ENCODE measurements around the gene KNDC1.
"Not testable (repeated sequence)": the region's sequence is repeated elsewhere in the genome, so short reads cannot be mapped to it uniquely, and the experiment has no call there.

The KNDC1 gene

GRCh38 chr10:133126431-133127290 is 33.4 kb upstream of the KNDC1 start:
- DNase-seq (ENCODE audit: low read depth in 1 of 2, low spot score in 1 of 2), result no peak

GRCh38 chr10:133127291-133128125 is 32.5 kb upstream of the KNDC1 start:
- DNase-seq (ENCODE audit: low read depth in 1 of 2, low spot score in 1 of 2), result no peak

DNA sequence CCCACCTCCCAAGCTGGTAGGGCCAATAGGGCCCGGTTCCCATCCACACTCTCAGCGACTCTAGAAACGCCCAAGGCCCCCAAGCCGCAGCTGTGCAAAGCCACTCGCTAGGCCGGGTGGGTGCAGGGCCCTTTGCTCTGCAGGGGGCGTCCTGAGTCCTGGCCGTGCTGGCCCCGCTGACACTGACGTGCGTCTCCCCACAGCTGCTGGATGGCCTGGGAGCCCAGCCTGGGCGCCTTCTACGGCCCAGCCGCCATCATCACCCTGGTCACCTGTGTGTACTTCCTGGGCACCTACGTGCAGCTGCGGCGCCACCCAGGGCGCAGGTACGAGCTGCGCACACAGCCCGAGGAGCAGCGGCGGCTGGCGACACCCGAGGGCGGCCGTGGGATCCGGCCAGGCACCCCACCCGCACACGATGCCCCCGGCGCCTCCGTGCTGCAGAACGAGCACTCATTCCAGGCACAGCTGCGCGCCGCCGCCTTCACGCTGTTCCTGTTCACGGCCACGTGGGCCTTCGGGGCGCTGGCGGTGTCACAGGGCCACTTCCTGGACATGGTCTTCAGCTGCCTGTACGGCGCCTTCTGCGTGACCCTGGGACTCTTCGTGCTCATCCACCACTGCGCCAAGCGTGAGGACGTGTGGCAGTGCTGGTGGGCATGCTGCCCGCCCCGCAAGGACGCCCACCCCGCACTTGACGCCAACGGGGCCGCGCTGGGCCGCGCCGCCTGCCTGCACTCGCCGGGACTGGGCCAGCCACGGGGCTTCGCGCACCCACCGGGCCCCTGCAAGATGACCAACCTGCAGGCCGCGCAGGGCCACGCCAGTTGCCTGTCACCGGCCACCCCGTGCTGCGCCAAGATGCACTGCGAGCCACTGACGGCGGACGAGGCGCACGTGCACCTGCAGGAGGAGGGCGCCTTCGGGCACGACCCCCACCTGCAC is 31.6 kb upstream of the KNDC1 start:
- no peak for DNase-seq (ENCODE audit: low read depth in 1 of 2, low spot score in 1 of 2)

DNA sequence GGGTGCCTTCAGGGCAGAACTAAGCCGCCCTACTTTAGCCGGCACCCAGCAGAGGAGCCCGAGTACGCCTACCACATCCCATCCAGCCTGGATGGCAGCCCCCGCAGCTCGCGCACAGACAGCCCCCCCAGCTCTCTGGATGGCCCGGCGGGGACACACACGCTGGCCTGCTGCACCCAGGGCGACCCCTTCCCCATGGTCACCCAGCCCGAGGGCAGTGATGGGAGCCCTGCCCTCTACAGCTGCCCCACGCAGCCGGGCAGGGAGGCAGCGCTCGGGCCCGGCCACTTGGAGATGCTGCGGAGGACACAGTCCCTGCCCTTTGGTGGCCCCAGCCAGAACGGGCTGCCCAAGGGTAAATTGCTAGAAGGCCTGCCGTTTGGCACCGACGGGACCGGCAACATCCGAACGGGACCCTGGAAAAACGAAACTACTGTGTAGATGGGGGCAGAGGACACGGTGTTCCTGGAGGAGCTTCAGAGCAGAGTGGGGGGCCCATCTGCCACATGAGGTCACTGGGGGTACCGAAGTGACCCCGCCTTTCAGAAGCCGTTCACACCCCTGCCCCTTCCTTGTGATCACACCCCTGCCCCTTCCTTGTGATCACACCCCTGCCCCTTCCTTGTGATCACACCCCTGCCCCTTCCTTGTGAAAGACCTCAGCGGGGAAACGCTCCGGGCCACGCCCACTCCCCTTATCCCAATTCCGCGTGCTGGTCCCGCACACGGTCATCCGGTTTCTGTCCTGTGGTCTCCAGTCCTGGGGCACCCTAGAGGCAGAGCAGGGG is 30.8 kb upstream of the KNDC1 start:
- no peak for DNase-seq (ENCODE audit: low read depth in 1 of 2, low spot score in 1 of 2)

DNA sequence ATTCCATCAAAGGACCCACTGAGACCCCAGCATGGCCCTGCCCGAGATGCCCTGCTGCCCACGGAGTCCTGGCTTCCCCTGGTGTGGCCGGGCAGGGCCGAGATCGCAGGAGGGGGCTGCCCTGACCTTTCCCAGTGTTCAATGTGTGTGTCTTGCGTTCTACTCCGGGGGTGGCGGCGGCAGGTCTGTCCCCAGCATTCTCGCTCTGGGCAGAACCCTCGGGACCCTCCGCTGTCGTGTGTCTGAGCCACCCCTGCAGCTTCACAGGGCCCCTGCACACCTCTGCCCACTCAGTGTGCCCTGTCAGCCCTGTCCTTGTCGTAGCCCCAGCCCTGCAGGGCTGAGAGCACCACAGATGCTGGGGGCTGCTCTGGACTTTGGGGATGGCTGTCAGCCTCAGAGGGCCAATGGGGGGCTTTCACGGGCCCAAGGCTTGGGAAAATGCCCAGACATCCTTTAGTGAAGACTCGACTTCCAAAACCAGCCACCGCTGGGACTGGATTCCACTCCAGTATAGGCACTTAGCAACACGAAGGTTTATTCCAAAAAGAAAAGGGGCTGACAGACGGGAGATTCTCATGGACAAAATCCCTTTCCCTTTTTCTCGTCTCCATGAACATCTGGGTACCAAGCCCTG is 30.0 kb upstream of the KNDC1 start:
- no peak for DNase-seq (ENCODE audit: low read depth in 1 of 2, low spot score in 1 of 2)

GRCh38 chr10:133130602-133131001 is 29.4 kb upstream of the KNDC1 start:
- DNase-seq (ENCODE audit: low read depth in 1 of 2, low spot score in 1 of 2), result no peak

GRCh38 chr10:133131053-133131452 is 29.0 kb upstream of the KNDC1 start:
- no peak for DNase-seq (ENCODE audit: low read depth in 1 of 2, low spot score in 1 of 2)

DNA sequence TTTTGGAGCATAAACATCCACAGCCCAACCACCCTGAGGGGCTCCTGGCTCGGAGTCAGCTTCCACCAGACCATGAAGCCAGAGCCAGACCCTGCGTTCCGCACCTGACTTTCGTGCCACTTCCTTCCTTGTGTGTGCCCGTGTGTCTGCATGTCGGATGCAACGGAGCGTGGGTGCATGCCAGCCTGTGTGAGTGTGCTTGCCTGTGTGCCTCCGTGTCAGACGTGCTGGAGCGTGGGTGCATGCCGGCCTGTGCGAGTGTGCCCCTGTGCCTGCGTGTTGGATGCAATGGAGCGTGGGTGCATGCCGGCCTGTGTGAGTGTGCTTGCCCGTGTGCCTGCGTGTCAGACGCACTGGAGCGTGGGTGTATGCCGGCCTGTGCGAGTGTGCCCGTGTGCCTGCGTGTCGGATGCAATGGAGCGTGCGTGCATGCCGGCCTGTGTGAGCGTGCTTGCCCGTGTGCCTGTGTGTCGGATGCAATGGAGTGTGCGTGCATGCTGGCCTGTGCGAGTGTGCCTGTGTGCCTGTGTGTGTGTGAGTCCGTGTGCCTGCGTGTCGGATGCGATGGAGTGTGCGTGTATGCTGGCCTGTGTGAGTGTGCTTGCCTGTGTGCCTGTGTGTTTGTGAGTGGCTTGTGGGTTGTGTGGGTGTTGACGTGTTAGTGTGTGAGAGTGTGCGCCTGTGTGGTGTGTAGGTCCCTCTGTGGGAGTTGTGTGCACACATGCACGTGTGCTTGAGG is 28.1 kb upstream of the KNDC1 start:
- no peak for DNase-seq (ENCODE audit: low read depth in 1 of 2, low spot score in 1 of 2)

- DNase-seq (ENCODE audit: low read depth in 1 of 2, low spot score in 1 of 2), result no peak
Measured at GRCh38 chr10:133132473-133133291, 27.3 kb upstream of the KNDC1 start.

GRCh38 chr10:133133471-133134231 is 26.4 kb upstream of the KNDC1 start:
- no peak for DNase-seq (ENCODE audit: low read depth in 1 of 2, low spot score in 1 of 2)

GRCh38 chr10:133134411-133135115 is 25.5 kb upstream of the KNDC1 start:
- DNase-seq (ENCODE audit: low read depth in 1 of 2, low spot score in 1 of 2), result no peak

DNA sequence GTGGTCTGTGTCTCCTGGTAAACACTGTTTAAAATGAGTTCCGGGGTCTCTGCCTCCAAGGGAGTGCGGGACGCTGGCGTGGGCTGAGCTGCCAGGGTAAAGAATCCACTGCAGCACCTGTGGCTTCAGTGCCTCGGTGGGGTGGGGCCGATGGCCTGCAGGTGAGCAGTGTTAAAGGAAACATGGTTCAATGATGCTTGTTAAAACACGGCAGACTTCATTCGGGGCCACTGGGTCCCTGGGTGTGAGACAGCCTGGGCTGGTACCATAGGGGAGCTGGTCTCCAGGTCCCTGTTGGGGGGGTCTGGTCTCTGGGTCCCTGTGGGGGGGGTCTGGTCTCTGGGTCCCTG is 24.9 kb upstream of the KNDC1 start:
- DNase-seq (ENCODE audit: low read depth in 1 of 2, low spot score in 1 of 2), result no peak

- DNase-seq (ENCODE audit: low read depth in 1 of 2, low spot score in 1 of 2), result not testable (repeated sequence)
Measured at GRCh38 chr10:133137486-133138145, 22.4 kb upstream of the KNDC1 start.

GRCh38 chr10:133139551-133140065 is 20.4 kb upstream of the KNDC1 start:
- DNase-seq (ENCODE audit: low read depth in 1 of 2, low spot score in 1 of 2), result no peak

DNA sequence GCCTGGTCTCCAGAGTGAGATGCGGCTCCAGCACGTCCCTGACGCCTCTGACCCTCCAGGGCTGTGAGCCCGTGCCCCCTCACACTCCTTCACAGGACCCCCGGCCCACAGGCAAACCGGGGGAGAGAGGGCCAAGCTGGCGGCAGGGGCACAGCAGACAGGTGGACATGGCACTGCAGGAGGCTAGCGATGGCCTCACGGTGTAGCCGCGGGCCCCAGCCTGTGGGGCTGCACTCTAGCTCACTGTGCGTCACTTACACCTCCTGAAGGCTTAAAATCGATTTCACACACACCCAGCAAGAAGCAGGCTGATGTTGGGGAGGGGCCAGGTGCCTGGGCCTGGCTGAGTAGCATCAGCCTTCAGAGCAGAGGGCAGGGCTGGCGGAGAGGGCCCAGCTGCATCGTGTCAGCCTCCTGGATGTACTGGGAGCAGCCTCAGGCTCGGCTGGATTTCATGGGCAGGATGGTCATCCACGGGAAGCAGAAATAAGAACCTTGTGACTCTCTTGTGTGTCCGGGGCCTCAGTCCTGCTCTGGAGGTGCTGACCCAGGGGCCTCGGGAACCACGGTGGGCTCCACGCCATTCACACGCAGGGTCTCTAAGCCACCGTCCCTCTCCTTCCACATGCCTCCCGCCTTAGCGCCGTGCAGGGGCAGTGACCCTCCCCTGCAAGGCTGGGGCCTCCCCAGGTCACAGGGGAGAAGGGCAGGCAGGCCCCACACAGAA is 19.4 kb upstream of the KNDC1 start:
- no peak for DNase-seq (ENCODE audit: low read depth in 1 of 2, low spot score in 1 of 2)
